Measurements from ENCODE around the gene GMDS.

GMDS gene

GRCh38 chr6:1987640-1988039 is 257.8 kb downstream of the GMDS start:
- no peak for TF ChIP-seq CTCF (IDR thresholded peaks at IDR 0.05; ENCODE audit: low read depth, low read length)
- DNase-seq (ENCODE audit: extremely low read depth, low read depth): peak; percentile 30

GRCh38 chr6:1986454-1987243 is 258.8 kb downstream of the GMDS start:
- no peak for TF ChIP-seq CTCF (IDR thresholded peaks at IDR 0.05; ENCODE audit: low read depth, low read length)
- DNase-seq (ENCODE audit: extremely low read depth, low read depth): no peak

GRCh38 chr6:1984346-1984994 is 260.9 kb downstream of the GMDS start:
- DNase-seq (ENCODE audit: extremely low read depth, low read depth): no peak
- no peak for TF ChIP-seq CTCF (IDR thresholded peaks at IDR 0.05; ENCODE audit: low read depth, low read length)

GRCh38 chr6:1983850-1984249 is 261.6 kb downstream of the GMDS start:
- no peak for DNase-seq (ENCODE audit: extremely low read depth, low read depth)
- TF ChIP-seq CTCF (IDR thresholded peaks at IDR 0.05; ENCODE audit: low read depth, low read length): no peak

- no peak for DNase-seq (ENCODE audit: extremely low read depth, low read depth)
- no peak for TF ChIP-seq CTCF (IDR thresholded peaks at IDR 0.05; ENCODE audit: low read depth, low read length)
Observed at GRCh38 chr6:1972962-1973361, 272.4 kb downstream of the GMDS start.

- no peak for DNase-seq (ENCODE audit: extremely low read depth, low read depth)
- no peak for TF ChIP-seq CTCF (IDR thresholded peaks at IDR 0.05; ENCODE audit: low read depth, low read length)
Observed at GRCh38 chr6:1971612-1972011, 273.8 kb downstream of the GMDS start.

GRCh38 chr6:1970151-1970561 is 275.2 kb downstream of the GMDS start:
- DNase-seq (ENCODE audit: extremely low read depth, low read depth): no peak
- no peak for TF ChIP-seq CTCF (IDR thresholded peaks at IDR 0.05; ENCODE audit: low read depth, low read length)

Data from AG09319 (cell line).